OCI-M1 (cell line): ENCODE results near the gene GABRA6.
A peak's percentile ranks its signal among the peaks of the same experiment; 100 is the strongest.
"Not testable (repeated sequence)": the region's sequence is repeated elsewhere in the genome, so short reads cannot be mapped to it uniquely, and the experiment has no call there.

Experiments used
- DNase-seq: peaks from one replicate; lab custom pipeline; 2025; lab: John Stamatoyannopoulos, UW

The GABRA6 gene

GRCh38 chr5:161685461-161685860, at the start of gene GABRA6:
TSS of gene GABRA6 (plus strand) at chr5:161685721. CDS start at chr5:161685990, 269 bp downstream.
- DNase-seq, result no peak

- DNase-seq, result no peak
These were observed 47.9 kb upstream of the GABRA6 start for GRCh38 chr5:161637591-161637990.

GRCh38 chr5:161641444-161641843, 44.1 kb upstream of the GABRA6 start:
- no peak for DNase-seq

GRCh38 chr5:161645264-161645663, 40.3 kb upstream of the GABRA6 start:
- no peak for DNase-seq

GRCh38 chr5:161651926-161652325, 33.6 kb upstream of the GABRA6 start:
- DNase-seq, result not testable (repeated sequence)

- no peak for DNase-seq
These were observed 24.7 kb upstream of the GABRA6 start for GRCh38 chr5:161660806-161661205.

GRCh38 chr5:161663431-161663830, 22.1 kb upstream of the GABRA6 start:
- no peak for DNase-seq

GRCh38 chr5:161676103-161676502, 9.4 kb upstream of the GABRA6 start:
- peak; percentile 50 for DNase-seq

- no peak for DNase-seq
These were observed 628 bp downstream of the GABRA6 start for GRCh38 chr5:161686149-161686548.

- DNase-seq, result no peak
These were observed 1.4 kb downstream of the GABRA6 start for GRCh38 chr5:161686881-161687280.

- DNase-seq, result no peak
These were observed 1.8 kb downstream of the GABRA6 start for GRCh38 chr5:161687316-161687715.

GRCh38 chr5:161691911-161692310, 6.4 kb downstream of the GABRA6 start:
- DNase-seq, result peak; percentile 39

GRCh38 chr5:161697001-161697400, 11.5 kb downstream of the GABRA6 start:
- DNase-seq, result no peak

- no peak for DNase-seq
These were observed 14.5 kb downstream of the GABRA6 start for GRCh38 chr5:161700065-161700464.

GRCh38 chr5:161703528-161703927, 18.0 kb downstream of the GABRA6 start:
- no peak for DNase-seq

GRCh38 chr5:161707382-161707781, 21.9 kb downstream of the GABRA6 start:
- no peak for DNase-seq

- no peak for DNase-seq
These were observed 23.7 kb downstream of the GABRA6 start for GRCh38 chr5:161709239-161709638.

GRCh38 chr5:161713042-161713441, 27.5 kb downstream of the GABRA6 start:
- peak; percentile 32 for DNase-seq

- no peak for DNase-seq
These were observed 33.6 kb downstream of the GABRA6 start for GRCh38 chr5:161719157-161719556.

- DNase-seq, result no peak
These were observed 34.9 kb downstream of the GABRA6 start for GRCh38 chr5:161720460-161720859.

GRCh38 chr5:161734741-161735140, 49.2 kb downstream of the GABRA6 start:
- DNase-seq, result no peak

- no peak for DNase-seq
These were observed 54.9 kb downstream of the GABRA6 start for GRCh38 chr5:161740433-161740832.

GRCh38 chr5:161744276-161744675, 58.8 kb downstream of the GABRA6 start:
- no peak for DNase-seq

- DNase-seq, result no peak
These were observed 59.9 kb downstream of the GABRA6 start for GRCh38 chr5:161745392-161745791.

GRCh38 chr5:161751265-161751664, 65.7 kb downstream of the GABRA6 start:
- DNase-seq, result no peak
